Transverse colon (tissue), 4 donors: ENCODE measurements around the gene UNC13A. TPM values are rescaled to one million over a fixed set of nuclear protein-coding genes. Genes with fewer than 3 reads are reported as not detected.

Experiments
- DNase-seq: peaks from one replicate; pipeline ENCODE4 v3.0.0-alpha.2; 2019
- H3K27ac ChIP-seq, 4 donors: fragments of 200-600 bp; sonication (generic); 2 replicates each; pipeline ENCODE4 v1.5.1; 2016 to 2018; ENCODE audit warnings: inconsistent platforms in 4 of 4
- H3K27me3 ChIP-seq: fragments of 200-600 bp; sonication (generic); 2 replicates; pipeline ENCODE4 v1.5.1; 2017; ENCODE audit warnings: inconsistent platforms
- H3K36me3 ChIP-seq, 4 donors: fragments of 200-600 bp; sonication (generic); 2 replicates each; pipeline ENCODE4 v1.5.1; 2017 to 2019; ENCODE audit warnings: inconsistent platforms in 4 of 4
- H3K4me1 ChIP-seq, 4 donors: fragments of 200-600 bp; sonication (generic); 2 replicates each; pipeline ENCODE4 v1.5.1; 2017 to 2020; ENCODE audit warnings: inconsistent platforms in 4 of 4
- H3K4me3 ChIP-seq, 4 donors: fragments of 200-600 bp; sonication (generic); 1 replicate in 1 of 4; 2 replicates in 3 of 4; pipeline versions ENCODE4 v1.5.1 to v1.6.1; 2017 to 2019; ENCODE audit warnings: inconsistent platforms in 4 of 4
- H3K9me3 ChIP-seq, 2 donors: fragments of 200-600 bp; sonication (generic); 2 replicates each; pipeline ENCODE4 v1.5.1; 2017 to 2019; ENCODE audit warnings: inconsistent platforms in 2 of 2
- CTCF ChIP-seq, 5 experiments: fragments of 200-600 bp in 3 of 5; fragments of 450-650 bp in 2 of 5; sonication (generic) in 3 of 5; IDR thresholded peaks; 1 replicate in 2 of 5; 2 replicates in 3 of 5; pipeline ENCODE4 v1.5.1; 2016 to 2017; ENCODE audit warnings: antibody characterized with exemption in 5 of 5, inconsistent platforms in 3 of 5, mild to moderate bottlenecking in 2 of 5, moderate library complexity in 1 of 5
- EP300 ChIP-seq: sonication (generic); formaldehyde crosslinking; IDR thresholded peaks from one replicate; pipeline ENCODE4 v1.6.1; 2017; ENCODE audit warnings: antibody characterized with exemption, low read depth
- POLR2A ChIP-seq: fragments of 450-650 bp; IDR thresholded peaks from one replicate; pipeline ENCODE4 v1.6.1; 2016; ENCODE audit warnings: antibody characterized with exemption, mild to moderate bottlenecking, moderate library complexity
- POLR2AphosphoS5 ChIP-seq, 3 donors: sonication (generic); formaldehyde crosslinking; IDR thresholded peaks; one replicate each; pipeline ENCODE4 v1.6.1; 2016; ENCODE audit warnings: antibody characterized with exemption in 3 of 3
- WGBS, 2 donors: methylation state at CpG; one replicate each; pipeline ENCODE4 v1.1.5; 2018; ENCODE audit warnings: low coverage in 1 of 2; 5-methylcytosine and 5-hydroxymethylcytosine counted together
- in situ Hi-C, 4 donors: fragments of 200-750 bp; cut with MboI; loops; one replicate each; pipeline versions ENCODE4 v1.15.0 to v1.15.1; 2017; ENCODE audit warnings: low sequenced_read_pairs in 3 of 4, low pct_ligation_motif_present in 1 of 4, low pct_unique_long_range_greater_than_20kb in 1 of 4
- intact Hi-C: fragments of 100-400 bp; cut with DNase I; formaldehyde crosslinking; loops from one replicate; pipeline ENCODE4 v1.15.1; 2023; ENCODE audit warnings: low total_unique reads
- total RNA-seq, 4 donors: library from RNA; depleted of rRNA; stranded (reverse); fragments of >200 nt; gene quantifications; one replicate each; pipeline ENCODE4 v1.1.0, GENCODE V29; 2016

Gene UNC13A
- total RNA-seq, 4 donors from 2014 or later = under 0.01 to 1.9 (median 0.30) TPM

GRCh38 chr19:17721111-17721628 lies 33.0 kb upstream of the UNC13A start:
- peaks cover 19 to 46% (median 38%) of the 10 kb centered on the region in 4 donors for H3K4me1 ChIP-seq
- intact Hi-C loops (no loop called here), in situ Hi-C loops (loop anchor here in 1 of 4 donors (25.0 kb wide), 1 partner anchor 141 kb away; the partner anchor contains the start of genes RPL18A and SLC5A5)
- no peak overlapping the region for H3K4me3 ChIP-seq
- DNase-seq = no peak
- H3K27me3 ChIP-seq = no peaks in the 10 kb centered on the region
- peaks cover 0 to 19% (median 4%) of the 10 kb centered on the region in 4 donors for H3K36me3 ChIP-seq
- 72 to 81% methylated on average over 11 to 12 of the region's 12 CpGs for WGBS, 2 donors
- TF ChIP-seq POLR2AphosphoS5 (IDR thresholded peaks at IDR 0.05) (no peak), EP300 (no peak), CTCF (IDR thresholded peaks at IDR 0.05) (no peak)
- peak overlapping the region in 2 of 4 donors; percentile 6 to 72 for H3K27ac ChIP-seq
- no peaks in the 10 kb centered on the region for H3K9me3 ChIP-seq

GRCh38 chr19:17720440-17720839 lies 32.3 kb upstream of the UNC13A start:
- Histone ChIP-seq H3K36me3 (peaks cover 0 to 12% (median under 1%) of the 10 kb centered on the region in 4 donors), H3K9me3 (no peaks in the 10 kb centered on the region), H3K4me3 (peak overlapping the region; percentile 75 to 97 (median 87)), H3K27me3 (no peaks in the 10 kb centered on the region), H3K4me1 (peaks cover 19 to 46% (median 38%) of the 10 kb centered on the region in 4 donors), H3K27ac (peak overlapping the region in 2 of 4 donors; percentile 72 to 86)
- intact Hi-C loops (no loop called here), in situ Hi-C loops (loop anchor here in 1 of 4 donors (25.0 kb wide), 1 partner anchor 142 kb away; the partner anchor contains the start of genes RPL18A and SLC5A5)
- 20 to 26% methylated on average over 1 to 7 of the region's 7 CpGs for WGBS, 2 donors
- TF ChIP-seq POLR2AphosphoS5 (IDR thresholded peaks at IDR 0.05) = no peak
- TF ChIP-seq CTCF (IDR thresholded peaks at IDR 0.05) = no peak
- no peak for TF ChIP-seq EP300
- no peak for TF ChIP-seq POLR2A
- DNase-seq = no peak

GRCh38 chr19:17719730-17720400 lies 31.7 kb upstream of the UNC13A start:
- Histone ChIP-seq H3K4me1 (peaks cover 19 to 46% (median 38%) of the 10 kb centered on the region in 4 donors), H3K36me3 (peaks cover 0 to 6% (median 0%) of the 10 kb centered on the region in 4 donors), H3K4me3 (peak overlapping the region; percentile 75 to 97 (median 87)), H3K9me3 (no peaks in the 10 kb centered on the region), H3K27ac (peak overlapping the region; percentile 72 to 86 (median 82)), H3K27me3 (no peaks in the 10 kb centered on the region)
- in situ Hi-C loops (loop anchor here in 1 of 4 donors (25.0 kb wide), 1 partner anchor 142 kb away; the partner anchor contains the start of genes RPL18A and SLC5A5), intact Hi-C loops (no loop called here)
- peak; percentile 65 for DNase-seq
- WGBS, 2 donors = 3% methylated on average over 20 of the region's 38 CpGs; no CpG with 5 or more reads in 1 of the 2 donors
- no peak for TF ChIP-seq EP300
- TF ChIP-seq CTCF (IDR thresholded peaks at IDR 0.05) = no peak
- TF ChIP-seq POLR2AphosphoS5 (IDR thresholded peaks at IDR 0.05) = no peak
- TF ChIP-seq POLR2A = no peak

- intact Hi-C loops = no loop called here
- H3K27me3 ChIP-seq = no peaks in the 10 kb centered on the region
- H3K36me3 ChIP-seq = no peaks in the 10 kb centered on the region
- H3K9me3 ChIP-seq = no peaks in the 10 kb centered on the region
- H3K4me1 ChIP-seq = peaks cover 19 to 46% (median 38%) of the 10 kb centered on the region in 4 donors
- WGBS, 2 donors = 0 to 3% methylated on average over 2 to 30 of the region's 53 CpGs
- peak within 1 kb of the TSS; percentile 72 to 86 (median 82) for H3K27ac ChIP-seq
- TF ChIP-seq CTCF (IDR thresholded peaks at IDR 0.05) (no peak), POLR2AphosphoS5 (IDR thresholded peaks at IDR 0.05) (peak; percentile 80 to 89 (median 82)), EP300 (no peak), POLR2A (peak; percentile 73)
- in situ Hi-C loops = loop anchor here in 1 of 4 donors (25.0 kb wide), 1 partner anchor 143 kb away; the partner anchor contains the start of genes RPL18A and SLC5A5
- peak; percentile 63 for DNase-seq
- H3K4me3 ChIP-seq = peak within 1 kb of the TSS; percentile 75 to 97 (median 87)
Measured at GRCh38 chr19:17718947-17719711, 31.0 kb upstream of the UNC13A start, which contains the start of gene MAP1S. TSS of gene MAP1S (plus strand) at chr19:17719480. CDS start at chr19:17719503, 23 bp downstream.
